ENCODE data around the gene PIK3CD.

PIK3CD gene

GRCh38 chr1:9722378-9722749 is 70.8 kb downstream of the PIK3CD start:
- DNase-seq = no peak
- peaks cover 18% of the 10 kb centered on the region for H3K36me3 ChIP-seq

DNA sequence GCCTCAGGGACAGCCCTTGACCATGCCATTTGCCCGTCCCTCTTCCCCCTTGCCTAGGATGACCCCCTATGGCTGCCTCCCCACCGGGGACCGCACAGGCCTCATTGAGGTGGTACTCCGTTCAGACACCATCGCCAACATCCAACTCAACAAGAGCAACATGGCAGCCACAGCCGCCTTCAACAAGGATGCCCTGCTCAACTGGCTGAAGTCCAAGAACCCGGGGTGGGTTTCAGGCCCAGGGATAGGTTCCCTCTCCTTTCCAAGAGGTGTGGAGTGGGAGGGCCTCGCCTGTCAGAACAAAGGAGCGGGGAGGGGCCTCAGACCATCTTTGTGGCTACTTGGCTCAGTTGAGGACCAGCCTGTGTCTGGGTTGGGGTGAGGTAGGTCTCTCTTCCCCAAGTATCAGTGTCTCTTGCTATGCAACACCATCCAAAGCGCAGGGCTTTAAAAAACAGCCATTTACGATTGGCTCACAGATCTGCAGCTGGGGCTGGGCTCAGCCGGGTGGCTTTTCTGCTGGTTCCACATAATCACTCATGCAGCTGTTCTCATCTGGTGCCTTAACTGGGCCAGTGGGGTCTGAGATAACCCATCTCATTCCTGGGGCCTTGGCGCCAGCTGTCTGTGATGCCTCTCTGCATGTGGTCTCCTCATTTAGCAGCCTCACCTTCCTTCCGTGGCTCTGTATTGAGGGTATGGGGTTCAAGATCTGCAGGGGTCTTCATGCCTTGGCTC is 71.7 kb downstream of the PIK3CD start:
- Histone ChIP-seq H3K9me3 (ENCODE audit: severe bottlenecking) (no peaks in the 10 kb centered on the region), H3K27ac (no peak overlapping the region), H3K27me3 (ENCODE audit: insufficient read depth, low read depth, severe bottlenecking) (no peaks in the 10 kb centered on the region), H3K36me3 (peaks cover 27% of the 10 kb centered on the region), H3K4me3 (ENCODE audit: low read depth, low read length) (no peak overlapping the region)
- no peak for TF ChIP-seq CTCF (IDR thresholded peaks at IDR 0.05; ENCODE audit: low read depth, low read length)
- no peak for DNase-seq

More at GRCh38 chr1:9722378-9722749, 70.8 kb downstream of the PIK3CD start:
- Histone ChIP-seq H3K9me3 (ENCODE audit: severe bottlenecking) (no peaks in the 10 kb centered on the region), H3K4me3 (ENCODE audit: low read depth, low read length) (no peak overlapping the region), H3K27ac (no peak overlapping the region), H3K27me3 (ENCODE audit: insufficient read depth, low read depth, severe bottlenecking) (no peaks in the 10 kb centered on the region)
- TF ChIP-seq CTCF (IDR thresholded peaks at IDR 0.05; ENCODE audit: low read depth, low read length) = no peak

GRCh38 chr1:9723926-9724325 is 72.4 kb downstream of the PIK3CD start:
- Histone ChIP-seq H3K27me3 (ENCODE audit: insufficient read depth, low read depth, severe bottlenecking) (no peaks in the 10 kb centered on the region), H3K36me3 (peaks cover 33% of the 10 kb centered on the region), H3K27ac (no peak overlapping the region), H3K9me3 (ENCODE audit: severe bottlenecking) (no peaks in the 10 kb centered on the region), H3K4me3 (ENCODE audit: low read depth, low read length) (no peak overlapping the region)
- no peak for DNase-seq
- no peak for TF ChIP-seq CTCF (IDR thresholded peaks at IDR 0.05; ENCODE audit: low read depth, low read length)

- Histone ChIP-seq H3K9me3 (ENCODE audit: severe bottlenecking) (no peaks in the 10 kb centered on the region), H3K4me3 (ENCODE audit: low read depth, low read length) (no peak overlapping the region), H3K27me3 (ENCODE audit: insufficient read depth, low read depth, severe bottlenecking) (no peaks in the 10 kb centered on the region), H3K27ac (no peak overlapping the region), H3K36me3 (peaks cover 41% of the 10 kb centered on the region)
- peak; percentile 75 for DNase-seq
- peak; percentile 96 for TF ChIP-seq CTCF (IDR thresholded peaks at IDR 0.05; ENCODE audit: low read depth, low read length)
These were observed 73.4 kb downstream of the PIK3CD start for GRCh38 chr1:9724706-9725476.

DNA sequence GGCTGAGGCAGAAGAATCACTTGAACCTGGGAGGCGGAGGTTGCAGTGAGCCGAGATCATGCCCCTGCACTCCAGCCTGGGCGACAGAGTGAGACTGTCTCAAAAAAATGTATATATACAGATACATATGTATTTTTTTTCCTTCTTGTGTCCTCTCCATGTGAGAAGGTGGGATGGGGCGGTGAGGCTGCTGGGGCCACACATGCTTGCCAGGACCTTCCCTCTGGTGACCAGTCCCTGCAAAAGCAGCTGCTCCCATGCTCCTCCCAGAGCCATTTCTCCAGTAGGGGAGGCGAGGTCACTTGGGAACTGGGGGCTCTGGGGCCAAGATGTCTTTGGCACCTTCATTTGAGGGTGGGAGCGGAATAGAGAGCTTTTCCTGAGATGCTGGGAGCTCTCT is 74.9 kb downstream of the PIK3CD start:
- Histone ChIP-seq H3K9me3 (ENCODE audit: severe bottlenecking) (no peaks in the 10 kb centered on the region), H3K36me3 (peaks cover 56% of the 10 kb centered on the region), H3K27ac (no peak overlapping the region), H3K27me3 (ENCODE audit: insufficient read depth, low read depth, severe bottlenecking) (no peaks in the 10 kb centered on the region), H3K4me3 (ENCODE audit: low read depth, low read length) (no peak overlapping the region)
- no peak for TF ChIP-seq CTCF (IDR thresholded peaks at IDR 0.05; ENCODE audit: low read depth, low read length)
- DNase-seq = no peak

All from WERI-Rb-1 (cell line).